B cell (primary cell): ENCODE results near the gene HMOX2. TPM values are rescaled to one million over a fixed set of nuclear protein-coding genes. Genes with fewer than 3 reads are reported as not detected.

ENCODE experiments used
- ATAC-seq: fragments of 200-7000 bp; cut with Tn5 transposase; one replicate; pipeline ENCODE4 v1.10.0; 2021; ENCODE audit warnings: low read depth, mild to moderate bottlenecking, moderate number of reproducible peaks, moderate library complexity
- CTCF ChIA-PET: fragments of 350-600 bp; sonication (Branson Sonifier 250); formaldehyde crosslinking; loops from one replicate; lab custom pipeline; 2021; ENCODE audit warnings: antibody characterized with exemption, inconsistent platforms; lab: Charles Lee
- POLR2A ChIA-PET: fragments of 350-600 bp; sonication (Branson Sonifier 250); formaldehyde crosslinking; loops from one replicate; lab custom pipeline; 2021; ENCODE audit warnings: antibody characterized with exemption; lab: Charles Lee
- DNase-seq: peaks from one replicate; pipeline ENCODE4 v3.0.0; 2013
- H2AFZ ChIP-seq: 2 replicates; pipeline ENCODE4 v1.6.1; 2012; ENCODE audit warnings: mild to moderate bottlenecking, low read depth, low read length; ENCODE audit not compliant: insufficient read depth, poor library complexity, severe bottlenecking
- H3K27ac ChIP-seq, 2 donors: 1 replicate in 1 of 2; 2 replicates in 1 of 2; pipeline ENCODE4 v1.5.1; 2012 to 2013; ENCODE audit warnings: low read length in 2 of 2, mild to moderate bottlenecking in 2 of 2, moderate library complexity in 1 of 2
- H3K27me3 ChIP-seq, 4 experiments: fragments of 200-600 bp in 1 of 4; sonication (generic) in 1 of 4; replicated peaks in 1 of 4; 1 replicate in 2 of 4; 2 replicates in 2 of 4; pipeline versions ENCODE4 v1.6.1 to v1.7.0; 2013 to 2016; ENCODE audit warnings: low read length in 3 of 4, mild to moderate bottlenecking in 2 of 4, mixed read lengths in 1 of 4, moderate library complexity in 1 of 4; ENCODE audit not compliant: insufficient read depth in 4 of 4, control insufficient read depth in 3 of 4; ENCODE audit errors: control extremely low read depth in 1 of 4
- H3K36me3 ChIP-seq, 2 experiments: replicated peaks in 1 of 2; 1 replicate in 1 of 2; 2 replicates in 1 of 2; pipeline versions ENCODE4 v1.6.1 to v1.7.1; 2013; ENCODE audit warnings: low read length in 1 of 2; ENCODE audit not compliant: insufficient read depth in 2 of 2, control insufficient read depth in 1 of 2; ENCODE audit errors: control extremely low read depth in 1 of 2, extremely low read depth in 1 of 2
- H3K4me1 ChIP-seq, 2 donors: fragments of 200-600 bp in 1 of 2; sonication (generic) in 1 of 2; 1 replicate in 1 of 2; 2 replicates in 1 of 2; pipeline versions ENCODE4 v1.5.1 to v1.6.1; 2013 to 2017; ENCODE audit warnings: low read length in 2 of 2; ENCODE audit not compliant: control insufficient read depth in 2 of 2, insufficient read depth in 2 of 2
- H3K4me2 ChIP-seq: replicated peaks from 2 replicates; pipeline ENCODE3; 2012; ENCODE audit warnings: mild to moderate bottlenecking, low read depth, low read length; ENCODE audit not compliant: poor library complexity, severe bottlenecking
- H3K4me3 ChIP-seq, 5 experiments: fragments of 200-600 bp in 1 of 5; sonication (generic) in 1 of 5; 1 replicate in 3 of 5; 2 replicates in 2 of 5; pipeline versions ENCODE4 v1.5.1 to v1.7.0; 2011 to 2016; ENCODE audit warnings: low read length in 4 of 5, mild to moderate bottlenecking in 4 of 5, low read depth in 2 of 5, control low read depth in 1 of 5, moderate library complexity in 1 of 5; ENCODE audit not compliant: insufficient read depth in 1 of 5; ENCODE audit errors: control extremely low read depth in 1 of 5, extremely low read depth in 1 of 5
- H3K79me2 ChIP-seq: fragments of 200-600 bp; sonication (generic); one replicate; pipeline ENCODE4 v1.6.0; 2016; ENCODE audit warnings: low read length; ENCODE audit not compliant: control insufficient read depth, insufficient read depth
- H3K9ac ChIP-seq: fragments of 200-600 bp; sonication (generic); 2 replicates; pipeline ENCODE4 v1.6.1; 2017; ENCODE audit warnings: mild to moderate bottlenecking, low read length, moderate library complexity
- H3K9me3 ChIP-seq, 3 donors: one replicate each; pipeline versions ENCODE4 v1.6.1 to v1.7.1; 2013; ENCODE audit warnings: low read length in 2 of 3; ENCODE audit not compliant: control insufficient read depth in 2 of 3, insufficient read depth in 1 of 3; ENCODE audit errors: control extremely low read depth in 1 of 3
- H4K20me1 ChIP-seq: 2 replicates; pipeline ENCODE4 v1.6.0; 2012; ENCODE audit warnings: mild to moderate bottlenecking, low read length; ENCODE audit not compliant: insufficient read depth, control insufficient read depth, poor library complexity, severe bottlenecking
- H3K27ac Mint-ChIP-seq: one replicate; pipeline ENCODE4 v1.8.0; 2021; ENCODE audit warnings: mixed read lengths
- H3K27me3 Mint-ChIP-seq: one replicate; pipeline ENCODE4 v1.8.0; 2021; ENCODE audit warnings: mixed read lengths
- H3K4me1 Mint-ChIP-seq: one replicate; pipeline ENCODE4 v1.8.0; 2021; ENCODE audit warnings: mixed read lengths
- H3K4me3 Mint-ChIP-seq: one replicate; pipeline ENCODE4 v1.8.0; 2021; ENCODE audit warnings: mixed read lengths
- H3K9me3 Mint-ChIP-seq: one replicate; pipeline ENCODE4 v1.8.0; 2022; ENCODE audit warnings: mixed read lengths; ENCODE audit not compliant: insufficient read depth
- CTCF ChIP-seq: fragments of 200-600 bp; IDR thresholded peaks from one replicate; pipeline ENCODE4 v1.8.0; 2022; ENCODE audit warnings: antibody characterized with exemption, mild to moderate bottlenecking
- EZH2 ChIP-seq: IDR thresholded peaks from 2 replicates; pipeline ENCODE4 v1.6.1; 2012; ENCODE audit warnings: borderline replicate concordance, low read depth, mild to moderate bottlenecking, moderate library complexity, low read length; ENCODE audit not compliant: insufficient read depth, poor library complexity, severe bottlenecking
- WGBS: methylation state at CpG from one replicate; pipeline ENCODE4 v1.1.5; 2013; ENCODE audit warnings: missing lambda C conversion rate; ENCODE audit not compliant: insufficient coverage; 5-methylcytosine and 5-hydroxymethylcytosine counted together
- intact Hi-C: fragments of 100-400 bp; cut with micrococcal nuclease; formaldehyde crosslinking; loops from one replicate; pipeline ENCODE4 v1.10.0; 2022
- polyA plus RNA-seq: library from polyadenylated mRNA; depleted of rRNA; stranded (reverse); fragments of >200 nt; gene quantifications from 2 replicates; pipeline ENCODE4 v1.2.3, GENCODE V29; 2012
- total RNA-seq, 2 donors: library from RNA; stranded (reverse); fragments of 120-200 nt in 1 of 2; gene quantifications; 1 replicate in 1 of 2; 2 replicates in 1 of 2; pipeline versions ENCODE4 v1.2.3 to v1.2.4, GENCODE V29; 2013 to 2022

The HMOX2 gene
- total and polyA plus RNA-seq, 2 donors (not counting 1 experiment from before 2014, with no cell fraction given) = 36.5 to 39.0 TPM

GRCh38 chr16:4431023-4431422 lies 45.2 kb upstream of the HMOX2 start:
- CTCF ChIA-PET = no interaction called here
- no peak for DNase-seq
- ATAC-seq = no peak
- Histone ChIP-seq H3K9me3 (no peaks in the 10 kb centered on the region), H4K20me1 (peaks cover 3% of the 10 kb centered on the region), H2AFZ (no peak overlapping the region), H3K79me2 (peaks cover 89% of the 10 kb centered on the region), H3K27me3 (no peaks in the 10 kb centered on the region), H3K4me3 (no peak overlapping the region), H3K9ac (no peak overlapping the region), H3K4me1 (peaks cover 10 to 14% of the 10 kb centered on the region in 2 donors), H3K27ac (no peak overlapping the region), H3K36me3 (peaks cover 12 to 30% of the 10 kb centered on the region in 2 experiments), H3K4me2 (no peak overlapping the region)
- H3K4me3 Mint-ChIP-seq = no peak overlapping the region
- no peaks in the 10 kb centered on the region for H3K9me3 Mint-ChIP-seq
- intact Hi-C loops = no loop called here
- POLR2A ChIA-PET = no interaction called here
- H3K4me1 Mint-ChIP-seq = peaks cover 14% of the 10 kb centered on the region
- H3K27ac Mint-ChIP-seq = no peak overlapping the region
- no peaks in the 10 kb centered on the region for H3K27me3 Mint-ChIP-seq
- WGBS = 93% methylated on average over 5 of the region's 9 CpGs
- TF ChIP-seq CTCF = no peak
- TF ChIP-seq EZH2 = no peak

DNA sequence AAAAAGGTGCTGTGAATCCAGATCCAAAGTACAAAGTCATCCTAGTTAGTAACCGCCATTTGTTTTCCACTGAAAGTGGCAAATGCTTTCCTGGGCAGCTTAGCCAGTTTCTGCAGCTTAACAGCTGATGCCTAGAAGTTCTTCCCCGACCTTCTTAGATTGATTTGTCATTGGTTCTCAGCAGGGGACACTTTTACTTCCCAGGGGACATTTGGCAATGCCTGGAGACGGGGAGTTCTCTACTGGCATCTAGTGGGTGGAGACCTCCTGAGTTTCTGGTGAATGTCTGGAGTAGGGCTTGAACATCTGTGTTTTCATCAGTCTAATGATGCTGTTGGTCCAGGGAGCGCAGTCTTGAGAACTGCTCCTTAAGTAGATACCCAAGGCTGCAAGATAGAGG lies 43.0 kb upstream of the HMOX2 start:
- no peaks in the 10 kb centered on the region for H3K27me3 ChIP-seq
- Mint-ChIP-seq H3K4me3 (no peak overlapping the region), H3K4me1 (peaks cover 3% of the 10 kb centered on the region), H3K27me3 (no peaks in the 10 kb centered on the region), H3K27ac (no peak overlapping the region), H3K9me3 (no peaks in the 10 kb centered on the region)
- intact Hi-C loops = no loop called here
- H3K4me3 ChIP-seq = no peak overlapping the region
- no peaks in the 10 kb centered on the region for H3K4me1 ChIP-seq
- H3K36me3 ChIP-seq = peaks cover 15 to 48% of the 10 kb centered on the region in 2 experiments
- ChIA-PET POLR2A (no interaction called here), CTCF (no interaction called here)
- H3K4me2 ChIP-seq = no peak overlapping the region
- H4K20me1 ChIP-seq = no peaks in the 10 kb centered on the region
- no peak overlapping the region for H2AFZ ChIP-seq
- no peak overlapping the region for H3K27ac ChIP-seq
- ATAC-seq (no peak), DNase-seq (no peak)
- no peaks in the 10 kb centered on the region for H3K9me3 ChIP-seq
- no peak overlapping the region for H3K9ac ChIP-seq
- no peak for TF ChIP-seq CTCF
- no peak for TF ChIP-seq EZH2
- H3K79me2 ChIP-seq = peaks cover 88% of the 10 kb centered on the region
- whole genome bisulfite sequencing = 92% methylated on average over 4 of the region's 4 CpGs
